Suprapubic skin (tissue), 4 donors: Measurements from ENCODE around the gene PRPF38B.

Source experiments
- EP300 ChIP-seq: sonication (generic); formaldehyde crosslinking; IDR thresholded peaks from one replicate; pipeline ENCODE4 v1.6.1; 2017; ENCODE audit warnings: antibody characterized with exemption
- POLR2A ChIP-seq, 2 donors: fragments of 450-650 bp; IDR thresholded peaks; one replicate each; pipeline ENCODE4 v1.6.1; 2017; ENCODE audit warnings: antibody characterized with exemption in 2 of 2, mild to moderate bottlenecking in 2 of 2, moderate library complexity in 2 of 2
- POLR2AphosphoS5 ChIP-seq, 3 donors: sonication (generic); formaldehyde crosslinking; IDR thresholded peaks; one replicate each; pipeline ENCODE4 v1.6.1; 2017; ENCODE audit warnings: antibody characterized with exemption in 3 of 3
- TF ChIP-seq, protein P1 (sequence below), 2 donors: fragments of 200-600 bp in 1 of 2; fragments of 450-650 bp in 1 of 2; sonication (generic) in 1 of 2; IDR thresholded peaks; one replicate each; pipeline ENCODE4 v1.5.1; 2016 to 2019; ENCODE audit warnings: antibody characterized with exemption in 2 of 2, mild to moderate bottlenecking in 1 of 2, moderate library complexity in 1 of 2

DNA sequence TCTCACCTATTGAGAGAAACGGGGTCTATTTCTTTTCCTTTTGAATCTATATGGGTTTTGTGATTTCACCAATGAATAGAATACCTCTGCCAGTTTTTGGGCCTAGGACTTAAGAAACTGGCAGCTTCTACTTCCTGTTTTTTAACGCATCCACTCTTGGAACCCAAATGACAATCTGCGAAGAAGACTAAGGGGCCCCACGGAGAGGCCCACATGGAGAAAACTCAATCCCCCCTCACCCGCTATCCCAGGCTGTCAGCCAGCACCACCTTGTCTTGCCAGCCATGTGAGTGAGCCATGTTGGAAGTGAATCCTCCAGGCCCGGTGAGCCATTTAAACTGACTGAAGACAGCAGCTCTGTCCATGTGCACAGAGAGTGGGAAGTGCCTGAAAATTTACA lies 27.6 kb upstream of the PRPF38B start:
- TF ChIP-seq, protein P1, sequence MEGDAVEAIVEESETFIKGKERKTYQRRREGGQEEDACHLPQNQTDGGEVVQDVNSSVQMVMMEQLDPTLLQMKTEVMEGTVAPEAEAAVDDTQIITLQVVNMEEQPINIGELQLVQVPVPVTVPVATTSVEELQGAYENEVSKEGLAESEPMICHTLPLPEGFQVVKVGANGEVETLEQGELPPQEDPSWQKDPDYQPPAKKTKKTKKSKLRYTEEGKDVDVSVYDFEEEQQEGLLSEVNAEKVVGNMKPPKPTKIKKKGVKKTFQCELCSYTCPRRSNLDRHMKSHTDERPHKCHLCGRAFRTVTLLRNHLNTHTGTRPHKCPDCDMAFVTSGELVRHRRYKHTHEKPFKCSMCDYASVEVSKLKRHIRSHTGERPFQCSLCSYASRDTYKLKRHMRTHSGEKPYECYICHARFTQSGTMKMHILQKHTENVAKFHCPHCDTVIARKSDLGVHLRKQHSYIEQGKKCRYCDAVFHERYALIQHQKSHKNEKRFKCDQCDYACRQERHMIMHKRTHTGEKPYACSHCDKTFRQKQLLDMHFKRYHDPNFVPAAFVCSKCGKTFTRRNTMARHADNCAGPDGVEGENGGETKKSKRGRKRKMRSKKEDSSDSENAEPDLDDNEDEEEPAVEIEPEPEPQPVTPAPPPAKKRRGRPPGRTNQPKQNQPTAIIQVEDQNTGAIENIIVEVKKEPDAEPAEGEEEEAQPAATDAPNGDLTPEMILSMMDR (IDR thresholded peaks at IDR 0.05): no peak
- TF ChIP-seq POLR2AphosphoS5 (IDR thresholded peaks at IDR 0.05) (no peak), POLR2A (IDR thresholded peaks at IDR 0.05) (no peak), EP300 (no peak)
